ENCODE results near the gene MBD6. TPM values are rescaled to one million over a fixed set of nuclear protein-coding genes. Genes with fewer than 3 reads are reported as not detected.

Gene MBD6
- total RNA-seq, 4 donors from 2014 or later, result 23.0 to 49.2 (median 40.9) TPM

- Histone ChIP-seq H3K4me1 (peaks cover 0 to 9% (median 0%) of the 10 kb centered on the region in 4 donors), H3K27ac (no peak overlapping the region), H3K27me3 (no peaks in the 10 kb centered on the region), H3K36me3 (peaks cover 6 to 90% (median 25%) of the 10 kb centered on the region in 3 donors), H3K9me3 (no peaks in the 10 kb centered on the region), H3K4me3 (no peak overlapping the region)
- TF ChIP-seq POLR2A (IDR thresholded peaks at IDR 0.05) (no peak), CTCF (IDR thresholded peaks at IDR 0.05) (no peak), EP300 (IDR thresholded peaks at IDR 0.05) (no peak)
- 93 to 96% methylated on average over 5 of the region's 5 CpGs for WGBS, 2 donors
- no peak for DNase-seq (ENCODE audit: low spot score in 2 of 2)
Observed at GRCh38 chr12:57534250-57534649, 11.6 kb downstream of the MBD6 start.

GRCh38 chr12:57534991-57535543, 12.4 kb downstream of the MBD6 start:
- no peaks in the 10 kb centered on the region for H3K27me3 ChIP-seq
- TF ChIP-seq CTCF (IDR thresholded peaks at IDR 0.05), result no peak
- TF ChIP-seq EP300 (IDR thresholded peaks at IDR 0.05), result no peak
- TF ChIP-seq POLR2A (IDR thresholded peaks at IDR 0.05), result no peak
- no peaks in the 10 kb centered on the region for H3K9me3 ChIP-seq
- peaks cover 0 to 9% (median 0%) of the 10 kb centered on the region in 4 donors for H3K4me1 ChIP-seq
- 86 to 93% methylated on average over 3 of the region's 3 CpGs for WGBS, 2 donors
- H3K4me3 ChIP-seq, result no peak overlapping the region
- DNase-seq (ENCODE audit: low spot score in 2 of 2), result no peak
- no peak overlapping the region for H3K27ac ChIP-seq
- peaks cover 6 to 90% (median 25%) of the 10 kb centered on the region in 3 donors for H3K36me3 ChIP-seq

- no peak for TF ChIP-seq EP300 (IDR thresholded peaks at IDR 0.05)
- no peak for TF ChIP-seq CTCF (IDR thresholded peaks at IDR 0.05)
- TF ChIP-seq POLR2A (IDR thresholded peaks at IDR 0.05), result no peak
- Histone ChIP-seq H3K4me3 (no peak overlapping the region), H3K36me3 (peaks cover 6 to 90% (median 21%) of the 10 kb centered on the region in 3 donors), H3K27ac (no peak overlapping the region), H3K9me3 (no peaks in the 10 kb centered on the region), H3K4me1 (peaks cover 0 to 9% (median 0%) of the 10 kb centered on the region in 4 donors), H3K27me3 (no peaks in the 10 kb centered on the region)
- DNase-seq (ENCODE audit: low spot score in 2 of 2), result no peak
- 68 to 76% methylated on average over 6 of the region's 6 CpGs for WGBS, 2 donors
Observed at GRCh38 chr12:57535764-57536596, 13.4 kb downstream of the MBD6 start.

GRCh38 chr12:57536597-57536942, 13.9 kb downstream of the MBD6 start:
- WGBS, 2 donors, result 95 to 100% methylated on average over 1 of the region's 1 CpG
- no peak for DNase-seq (ENCODE audit: low spot score in 2 of 2)
- Histone ChIP-seq H3K36me3 (peaks cover 6 to 90% (median 15%) of the 10 kb centered on the region in 3 donors), H3K27ac (no peak overlapping the region), H3K4me1 (peaks cover 0 to 12% (median under 1%) of the 10 kb centered on the region in 4 donors), H3K9me3 (no peaks in the 10 kb centered on the region), H3K4me3 (no peak overlapping the region), H3K27me3 (no peaks in the 10 kb centered on the region)
- TF ChIP-seq EP300 (IDR thresholded peaks at IDR 0.05) (no peak), CTCF (IDR thresholded peaks at IDR 0.05) (no peak)

- 81% methylated on average over 5 of the region's 5 CpGs for WGBS, 2 donors
Observed at GRCh38 chr12:57539134-57539768, 16.6 kb downstream of the MBD6 start.

More at GRCh38 chr12:57539134-57539768, 16.6 kb downstream of the MBD6 start:
- DNase-seq (ENCODE audit: low spot score in 2 of 2), result no peak
- H3K27ac ChIP-seq, result no peak overlapping the region
- peaks cover 0 to 85% (median 0%) of the 10 kb centered on the region in 3 donors for H3K36me3 ChIP-seq
- TF ChIP-seq CTCF (IDR thresholded peaks at IDR 0.05) (no peak), POLR2A (IDR thresholded peaks at IDR 0.05) (no peak), EP300 (IDR thresholded peaks at IDR 0.05) (no peak)
- no peak overlapping the region for H3K4me3 ChIP-seq
- H3K4me1 ChIP-seq, result peaks cover 0 to 23% (median 1%) of the 10 kb centered on the region in 4 donors
- no peaks in the 10 kb centered on the region for H3K9me3 ChIP-seq
- no peaks in the 10 kb centered on the region for H3K27me3 ChIP-seq
